H1 (cell line): Measurements from ENCODE around the gene TMCC1. TPM values are rescaled to one million over a fixed set of nuclear protein-coding genes. Genes with fewer than 3 reads are reported as not detected.

Experiments
- CTCF ChIA-PET: fragments of 300-600 bp; sonication (Branson Sonifier 250); formaldehyde crosslinking; loops from one replicate; lab custom pipeline; 2021; ENCODE audit not compliant: partially characterized antibody; lab: Charles Lee
- POLR2A ChIA-PET: fragments of 300-600 bp; sonication (Branson Sonifier 250); formaldehyde crosslinking; loops from one replicate; lab custom pipeline; 2021; ENCODE audit warnings: inconsistent platforms; ENCODE audit not compliant: partially characterized antibody; lab: Charles Lee
- DNase-seq, 2 experiments: peaks; one replicate each; pipeline versions ENCODE4 v3.0.0 to v3.0.0-alpha.2; 2010 to 2022; ENCODE audit warnings: low spot score in 2 of 2, low read depth in 1 of 2, mixed read lengths in 1 of 2
- FAIRE-seq: peaks from 2 replicates; lab custom pipeline; 2011; peaks lifted over from hg19 to GRCh38; lab: Jason Lieb, UNC
- H2AFZ ChIP-seq: 2 replicates; pipeline ENCODE4 v1.8.1; 2012; ENCODE audit warnings: low read length, inconsistent platforms
- H2AK5ac ChIP-seq: 2 replicates; pipeline ENCODE4 v1.6.1; 2013; ENCODE audit warnings: low read depth, low read length
- H2BK120ac ChIP-seq: replicated peaks from 2 replicates; pipeline ENCODE3; 2013; ENCODE audit warnings: low read depth, low read length, inconsistent platforms
- H2BK12ac ChIP-seq: 2 replicates; pipeline ENCODE4 v1.6.1; 2013; ENCODE audit warnings: low read depth, low read length
- H2BK15ac ChIP-seq: 2 replicates; pipeline ENCODE4 v1.6.1; 2013; ENCODE audit warnings: low read length
- H2BK20ac ChIP-seq: 2 replicates; pipeline ENCODE4 v1.6.1; 2013; ENCODE audit warnings: low read length
- H2BK5ac ChIP-seq: 2 replicates; pipeline ENCODE4 v1.6.1; 2013; ENCODE audit warnings: low read depth, low read length
- H3K14ac ChIP-seq: 2 replicates; pipeline ENCODE4 v1.6.1; 2013; ENCODE audit warnings: inconsistent platforms; ENCODE audit not compliant: insufficient read length
- H3K18ac ChIP-seq: 2 replicates; pipeline ENCODE4 v1.6.1; 2013; ENCODE audit warnings: low read length; ENCODE audit errors: extremely low read depth
- H3K23ac ChIP-seq: 2 replicates; pipeline ENCODE4 v1.6.1; 2013; ENCODE audit warnings: inconsistent platforms; ENCODE audit not compliant: insufficient read length
- H3K23me2 ChIP-seq: 2 replicates; pipeline ENCODE4 v1.6.1; 2013; ENCODE audit warnings: low read depth, low read length
- H3K27ac ChIP-seq: 2 replicates; pipeline ENCODE4 v1.6.1; 2011; ENCODE audit warnings: low read depth, low read length, inconsistent platforms
- H3K27me3 ChIP-seq, 4 experiments: replicated peaks in 1 of 4; 1 replicate in 1 of 4; 2 replicates in 3 of 4; pipeline versions ENCODE4 v1.6.1 to v1.8.1; 2011 to 2013; ENCODE audit warnings: low read length in 3 of 4, mild to moderate bottlenecking in 3 of 4, inconsistent platforms in 2 of 4, mixed read lengths in 2 of 4, moderate library complexity in 1 of 4; ENCODE audit not compliant: control insufficient read depth in 3 of 4, insufficient read depth in 3 of 4; ENCODE audit errors: extremely low read depth in 1 of 4
- H3K36me3 ChIP-seq, 4 experiments: 2 replicates each; pipeline versions ENCODE4 v1.6.1 to v1.8.1; 2011 to 2013; ENCODE audit warnings: mild to moderate bottlenecking in 4 of 4, low read length in 3 of 4, moderate library complexity in 2 of 4, control low read depth in 1 of 4, inconsistent platforms in 1 of 4; ENCODE audit not compliant: insufficient read depth in 4 of 4, control insufficient read depth in 2 of 4
- H3K4ac ChIP-seq: replicated peaks from 2 replicates; pipeline ENCODE3; 2013; ENCODE audit warnings: low read length, low read depth, mixed read lengths, inconsistent platforms; ENCODE audit not compliant: insufficient read length
- H3K4me1 ChIP-seq, 4 experiments: replicated peaks in 1 of 4; 1 replicate in 1 of 4; 2 replicates in 3 of 4; pipeline versions ENCODE4 v1.6.1 to v1.8.1; 2011 to 2013; ENCODE audit warnings: low read length in 3 of 4, inconsistent platforms in 2 of 4, mixed read lengths in 1 of 4; ENCODE audit not compliant: insufficient read depth in 4 of 4, control insufficient read depth in 3 of 4
- H3K4me2 ChIP-seq, 2 experiments: 2 replicates each; pipeline versions ENCODE4 v1.6.1 to v1.8.1; 2011 to 2013; ENCODE audit warnings: low read depth in 2 of 2, low read length in 2 of 2, control low read depth in 1 of 2, inconsistent platforms in 1 of 2, mild to moderate bottlenecking in 1 of 2; ENCODE audit not compliant: insufficient read depth in 1 of 2
- H3K4me3 ChIP-seq, 4 experiments: fragments of 200-600, 300-600 bp in 1 of 4; sonication (generic), shearing (Covaris generic), sonication (Bioruptor Twin) in 1 of 4; 2 replicates each; pipeline versions ENCODE4 v1.5.1 to v1.8.1; 2011 to 2016; ENCODE audit warnings: low read length in 4 of 4, low read depth in 3 of 4, control low read depth in 2 of 4, inconsistent platforms in 2 of 4, mild to moderate bottlenecking in 2 of 4, mixed read lengths in 1 of 4, moderate library complexity in 1 of 4; ENCODE audit not compliant: insufficient read depth in 2 of 4; ENCODE audit errors: extremely low read depth in 1 of 4
- H3K56ac ChIP-seq: replicated peaks from 2 replicates; pipeline ENCODE3; 2013; ENCODE audit warnings: low read depth, mild to moderate bottlenecking, mixed read lengths, low read length, inconsistent platforms; ENCODE audit not compliant: insufficient read length
- H3K79me1 ChIP-seq: 2 replicates; pipeline ENCODE4 v1.6.1; 2013; ENCODE audit warnings: low read depth, low read length, control low read depth
- H3K79me2 ChIP-seq, 2 experiments: 2 replicates each; pipeline versions ENCODE4 v1.6.1 to v1.8.1; 2012 to 2013; ENCODE audit warnings: low read length in 2 of 2, mild to moderate bottlenecking in 2 of 2, inconsistent platforms in 1 of 2; ENCODE audit not compliant: insufficient read depth in 2 of 2, control insufficient read depth in 1 of 2
- H3K9ac ChIP-seq, 4 experiments: replicated peaks in 1 of 4; 1 replicate in 1 of 4; 2 replicates in 3 of 4; pipeline versions ENCODE4 v1.6.1 to v1.8.1; 2011 to 2013; ENCODE audit warnings: low read depth in 3 of 4, low read length in 3 of 4, control low read depth in 2 of 4, mild to moderate bottlenecking in 2 of 4, moderate library complexity in 2 of 4, inconsistent platforms in 1 of 4; ENCODE audit errors: extremely low read depth in 1 of 4
- H3K9me3 ChIP-seq, 2 experiments: 2 replicates each; pipeline versions ENCODE4 v1.6.1 to v1.8.1; 2012 to 2013; ENCODE audit warnings: mild to moderate bottlenecking in 2 of 2, moderate library complexity in 2 of 2, control low read depth in 1 of 2, inconsistent platforms in 1 of 2, low read depth in 1 of 2, low read length in 1 of 2, mixed read lengths in 1 of 2; ENCODE audit not compliant: insufficient read depth in 2 of 2
- H4K20me1 ChIP-seq, 2 experiments: replicated peaks in 1 of 2; 2 replicates each; pipeline versions ENCODE3 to v1.8.1; 2011 to 2013; ENCODE audit warnings: inconsistent platforms in 2 of 2, low read length in 2 of 2, mild to moderate bottlenecking in 1 of 2; ENCODE audit not compliant: insufficient read depth in 2 of 2, control insufficient read depth in 1 of 2
- H4K5ac ChIP-seq: 2 replicates; pipeline ENCODE4 v1.6.1; 2013; ENCODE audit warnings: low read length, low read depth, mixed read lengths, inconsistent platforms; ENCODE audit not compliant: insufficient read length
- H4K8ac ChIP-seq: 2 replicates; pipeline ENCODE4 v1.8.0; 2013; ENCODE audit warnings: mild to moderate bottlenecking, moderate library complexity, low read length, inconsistent platforms; ENCODE audit not compliant: insufficient read depth; ENCODE audit errors: extremely low read depth
- H4K91ac ChIP-seq: replicated peaks from 2 replicates; pipeline ENCODE3; 2013; ENCODE audit warnings: low read length, mixed read lengths, inconsistent platforms; ENCODE audit not compliant: insufficient read length
- EGR1 ChIP-seq: IDR thresholded peaks from 2 replicates; pipeline ENCODE4 v1.6.1; 2011; ENCODE audit warnings: low read depth, low read length, borderline replicate concordance
- GTF2F1 ChIP-seq: IDR thresholded peaks from 2 replicates; pipeline ENCODE4 v1.6.1; 2012; ENCODE audit warnings: low read depth, low read length, improper control_type of control experiment, borderline replicate concordance
- JUN ChIP-seq: IDR thresholded peaks from 2 replicates; pipeline ENCODE4 v1.6.1; 2011; ENCODE audit warnings: low read depth, mild to moderate bottlenecking, improper control_type of control experiment, low read length
- JUND ChIP-seq: IDR thresholded peaks from 2 replicates; pipeline ENCODE4 v1.6.1; 2011; ENCODE audit warnings: mild to moderate bottlenecking, improper control_type of control experiment, low read length
- KDM4A ChIP-seq: IDR thresholded peaks from one replicate; pipeline ENCODE4 v1.7.1; 2012; ENCODE audit warnings: low read depth, mild to moderate bottlenecking, moderate library complexity, low read length, inconsistent platforms; ENCODE audit not compliant: severe bottlenecking
- RFX5 ChIP-seq: IDR thresholded peaks from 2 replicates; pipeline ENCODE4 v1.6.1; 2011; ENCODE audit warnings: low read depth, low read length, improper control_type of control experiment, borderline replicate concordance
- SIN3A ChIP-seq, 2 experiments: IDR thresholded peaks in 1 of 2; conservative IDR thresholded peaks in 1 of 2; 2 replicates each; pipeline ENCODE4 v1.6.1; 2011 to 2012; ENCODE audit warnings: low read length in 2 of 2, improper control_type of control experiment in 1 of 2, low read depth in 1 of 2, mild to moderate bottlenecking in 1 of 2
- SIRT6 ChIP-seq: IDR thresholded peaks from one replicate; pipeline ENCODE4 v1.7.1; 2012; ENCODE audit warnings: low read length, inconsistent platforms
- SUZ12 ChIP-seq: fragments of 200-600 bp; sonication (generic); IDR thresholded peaks from 2 replicates; pipeline ENCODE4 v1.6.1; 2012; ENCODE audit warnings: mild to moderate bottlenecking, inconsistent platforms, low read length, moderate library complexity, mixed read lengths
- TAF1 ChIP-seq: IDR thresholded peaks from 2 replicates; pipeline ENCODE4 v1.6.1; 2011; ENCODE audit warnings: mild to moderate bottlenecking, low read depth, low read length
- WGBS, 2 experiments: shearing (Covaris generic) in 1 of 2; methylation state at CpG; one replicate each; pipeline versions ENCODE4 v1.1.6 to v1.1.7; 2013 to 2015; ENCODE audit warnings: low lambda C conversion rate in 2 of 2, mixed read lengths in 2 of 2, inconsistent platforms in 1 of 2, low coverage in 1 of 2, missing lambda C conversion rate in 1 of 2; ENCODE audit not compliant: insufficient replicate concordance in 2 of 2, insufficient coverage in 1 of 2, insufficient read length in 1 of 2; ENCODE audit errors: extremely low coverage in 1 of 2, missing lambda C conversion rate in 1 of 2; 5-methylcytosine and 5-hydroxymethylcytosine counted together
- polyA plus RNA-seq, 7 experiments: library from polyadenylated mRNA; depleted of rRNA in 3 of 7; stranded (reverse) in 5 of 7; unstranded in 2 of 7; fragments of >200 nt in 5 of 7; fragments of 200-250 nt in 2 of 7; gene quantifications; 1 replicate in 5 of 7; 2 replicates in 1 of 7; 4 replicates in 1 of 7; pipeline versions ENCODE4 v1.2.1 to v1.2.3, GENCODE V29; 2011 to 2013; ENCODE audit warnings: missing spikeins in 2 of 7, mixed read lengths in 2 of 7
- total RNA-seq: library from RNA; stranded (reverse); fragmentation: NEBNext Ultra II Directional; extraction: Animal tissue kit (Norgen Biotek cat#: 25700); gene quantifications from 2 replicates; pipeline ENCODE4 v1.2.1, GENCODE V29; 2021
- TF ChIP-seq, protein P1 (sequence below): IDR thresholded peaks from 2 replicates; pipeline ENCODE4 v1.6.1; 2011; ENCODE audit warnings: low read depth, mild to moderate bottlenecking, low read length; ENCODE audit not compliant: insufficient read depth

Gene TMCC1
- total and polyA plus RNA-seq, 2 of the 8 experiments (the other 6 are each of a cell fraction or from before 2014, with no cell fraction given) = 10.4 to 27.1 TPM

DNA sequence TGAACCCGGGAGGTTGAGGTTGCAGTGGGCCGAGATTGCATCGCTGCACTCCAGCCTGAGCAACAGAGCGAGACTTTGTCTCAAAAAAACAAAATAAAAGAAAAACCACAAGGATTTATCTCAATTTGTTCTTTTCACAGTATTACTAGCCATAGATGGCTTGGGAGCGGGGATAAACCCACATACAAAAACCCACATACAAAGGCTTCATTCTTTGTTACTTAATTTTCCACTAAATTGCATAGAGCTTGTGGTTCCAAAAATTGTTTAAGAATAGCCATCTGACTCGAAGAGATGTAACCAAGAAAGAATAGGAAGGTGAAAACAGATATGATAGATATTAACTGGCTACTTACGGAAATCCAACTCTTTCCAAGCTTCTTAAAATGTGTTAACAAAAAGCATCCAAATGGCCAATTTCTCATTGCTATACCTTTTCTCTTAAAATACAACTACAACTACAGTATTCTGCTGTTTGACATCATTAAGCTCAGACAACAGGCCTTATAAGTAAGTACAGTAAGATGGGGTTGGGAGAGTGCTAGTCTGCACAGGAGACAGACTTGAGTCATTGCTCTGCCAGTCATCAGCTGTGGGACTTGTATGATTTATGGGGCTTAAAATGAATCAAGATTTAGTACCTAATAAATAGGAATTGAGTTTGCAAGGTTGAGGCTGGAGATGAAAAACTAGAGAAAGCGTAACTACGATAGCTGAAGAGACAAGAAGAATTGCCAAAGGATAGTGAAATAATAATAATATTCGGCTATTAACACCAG is 190.4 kb downstream of the TMCC1 start:
- H3K27me3 ChIP-seq = no peaks in the 10 kb centered on the region
- H2BK120ac ChIP-seq = no peak overlapping the region
- no peak overlapping the region for H3K4me2 ChIP-seq
- H3K79me1 ChIP-seq = no peaks in the 10 kb centered on the region; the same call in 1 of the 2 replicates
- no peak overlapping the region for H3K4ac ChIP-seq
- H3K4me1 ChIP-seq = peaks cover 0 to 15% (median 5%) of the 10 kb centered on the region in 4 experiments; a peak in 5 of 7 replicates
- no peaks in the 10 kb centered on the region for H3K36me3 ChIP-seq
- FAIRE-seq = no peak
- H4K91ac ChIP-seq = no peak overlapping the region
- no peak overlapping the region for H2AFZ ChIP-seq
- no peak overlapping the region for H2BK15ac ChIP-seq
- no peaks in the 10 kb centered on the region for H3K23me2 ChIP-seq
- no peak overlapping the region for H2BK12ac ChIP-seq
- no peak overlapping the region for H4K5ac ChIP-seq
- no peaks in the 10 kb centered on the region for H3K9me3 ChIP-seq
- CTCF ChIA-PET = interaction anchor here (0.6 to 2.8 kb wide), 3 partner anchors 12 to 75 kb away, joined by 3 to 7 read pairs (median 3); no protein-coding TSS in a partner anchor
- no peaks in the 10 kb centered on the region for H3K79me2 ChIP-seq
- no peak overlapping the region for H3K56ac ChIP-seq
- no peak overlapping the region for H3K18ac ChIP-seq
- H3K4me3 ChIP-seq = no peak overlapping the region
- H4K8ac ChIP-seq = no peak overlapping the region
- DNase-seq = no peak
- no peak overlapping the region for H3K27ac ChIP-seq
- no peak overlapping the region for H3K9ac ChIP-seq
- no peak overlapping the region for H2BK20ac ChIP-seq
- H2AK5ac ChIP-seq = no peak overlapping the region
- H4K20me1 ChIP-seq = peaks cover 0 to 2% of the 10 kb centered on the region in 2 experiments
- H2BK5ac ChIP-seq = no peak overlapping the region
- H3K14ac ChIP-seq = no peak overlapping the region
- H3K23ac ChIP-seq = no peak overlapping the region
- WGBS, 2 experiments = 91% methylated on average over 10 of the region's 10 CpGs; no CpG with 5 or more reads in 1 of the 2 experiments
- POLR2A ChIA-PET = interaction anchor here (0.9 kb wide), 2 partner anchors 25 to 42 kb away, joined by 3 read pairs; no protein-coding TSS in a partner anchor
- TF ChIP-seq KDM4A = no peak
- no peak for TF ChIP-seq EGR1
- no peak for TF ChIP-seq SUZ12
- TF ChIP-seq, protein P1, sequence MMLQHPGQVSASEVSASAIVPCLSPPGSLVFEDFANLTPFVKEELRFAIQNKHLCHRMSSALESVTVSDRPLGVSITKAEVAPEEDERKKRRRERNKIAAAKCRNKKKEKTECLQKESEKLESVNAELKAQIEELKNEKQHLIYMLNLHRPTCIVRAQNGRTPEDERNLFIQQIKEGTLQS = no peak
- no peak for TF ChIP-seq JUN
- no peak for TF ChIP-seq SIRT6
- no peak for TF ChIP-seq TAF1
- no peak for TF ChIP-seq GTF2F1
- TF ChIP-seq SIN3A (conservative IDR thresholded peaks at IDR 0.05 in 1 of 2, IDR thresholded peaks at IDR 0.05 in 1 of 2; ENCODE audit: low read depth in 1 of 2, low read length in 2 of 2) = no peak
- TF ChIP-seq JUND = no peak
- TF ChIP-seq RFX5 = no peak
